ENCODE measurements around the gene BRIP1.
"Not testable (repeated sequence)": the region's sequence is repeated elsewhere in the genome, so short reads cannot be mapped to it uniquely, and the experiment has no call there.

Gene BRIP1

GRCh38 chr17:61723914-61724313, 139.4 kb downstream of the BRIP1 start:
- H3K27ac ChIP-seq (ENCODE audit: low read length) = no peak overlapping the region
- H3K27me3 ChIP-seq (ENCODE audit: low read depth, low read length) = no peaks in the 10 kb centered on the region
- no peak overlapping the region for H3K4me3 ChIP-seq (ENCODE audit: low read depth in 1 of 2, low read length in 2 of 2)
- H3K36me3 ChIP-seq (ENCODE audit: control insufficient read depth in 1 of 2, insufficient read depth in 2 of 2, low read length in 2 of 2) = no peaks in the 10 kb centered on the region
- peaks cover 0 to 3% of the 10 kb centered on the region in 2 donors for H3K9me3 ChIP-seq (ENCODE audit: control insufficient read depth in 1 of 2, low read length in 2 of 2)
- H3K4me1 ChIP-seq (ENCODE audit: control insufficient read depth in 1 of 2, insufficient read depth in 2 of 2, low read length in 2 of 2) = no peaks in the 10 kb centered on the region

DNA sequence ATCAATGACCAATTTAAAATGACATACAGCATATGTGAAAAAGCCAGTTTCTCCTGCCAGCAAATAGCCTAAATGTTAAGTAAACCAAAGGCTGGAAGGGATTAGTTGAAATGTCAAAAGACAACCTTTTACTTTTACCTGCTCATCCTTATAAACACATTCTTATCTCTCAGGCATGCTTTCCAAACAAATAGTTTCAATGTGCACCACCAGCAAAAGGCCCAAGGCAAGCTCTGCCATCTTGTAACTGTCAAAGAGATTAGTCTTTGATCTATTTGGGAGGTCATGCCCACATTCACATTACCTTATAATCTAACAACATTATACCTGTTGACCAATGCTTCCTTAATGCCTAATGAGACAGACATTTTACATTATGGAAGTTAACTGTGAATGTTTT, 140.1 kb downstream of the BRIP1 start:
- Histone ChIP-seq H3K4me1 (ENCODE audit: control insufficient read depth in 1 of 2, insufficient read depth in 2 of 2, low read length in 2 of 2) (no peaks in the 10 kb centered on the region), H3K36me3 (ENCODE audit: control insufficient read depth in 1 of 2, insufficient read depth in 2 of 2, low read length in 2 of 2) (no peaks in the 10 kb centered on the region), H3K27me3 (ENCODE audit: low read depth, low read length) (no peaks in the 10 kb centered on the region), H3K27ac (ENCODE audit: low read length) (no peak overlapping the region), H3K4me3 (ENCODE audit: low read depth in 1 of 2, low read length in 2 of 2) (no peak overlapping the region), H3K9me3 (ENCODE audit: control insufficient read depth in 1 of 2, low read length in 2 of 2) (peaks cover 0 to 10% of the 10 kb centered on the region in 2 donors)

- Histone ChIP-seq H3K27me3 (ENCODE audit: low read depth, low read length) (no peaks in the 10 kb centered on the region), H3K9me3 (ENCODE audit: control insufficient read depth in 1 of 2, low read length in 2 of 2) (peaks cover 0 to 13% of the 10 kb centered on the region in 2 donors), H3K27ac (ENCODE audit: low read length) (no peak overlapping the region), H3K4me1 (ENCODE audit: control insufficient read depth in 1 of 2, insufficient read depth in 2 of 2, low read length in 2 of 2) (no peaks in the 10 kb centered on the region), H3K4me3 (ENCODE audit: low read depth in 1 of 2, low read length in 2 of 2) (no peak overlapping the region), H3K36me3 (ENCODE audit: control insufficient read depth in 1 of 2, insufficient read depth in 2 of 2, low read length in 2 of 2) (no peaks in the 10 kb centered on the region)
Observed at GRCh38 chr17:61722398-61722797, 140.9 kb downstream of the BRIP1 start.

GRCh38 chr17:61720016-61720795, 143.1 kb downstream of the BRIP1 start:
- Histone ChIP-seq H3K36me3 (ENCODE audit: control insufficient read depth in 1 of 2, insufficient read depth in 2 of 2, low read length in 2 of 2) (no peaks in the 10 kb centered on the region), H3K4me3 (ENCODE audit: low read depth in 1 of 2, low read length in 2 of 2) (no peak overlapping the region), H3K4me1 (ENCODE audit: control insufficient read depth in 1 of 2, insufficient read depth in 2 of 2, low read length in 2 of 2) (no peaks in the 10 kb centered on the region), H3K27ac (ENCODE audit: low read length) (no peak overlapping the region), H3K9me3 (ENCODE audit: control insufficient read depth in 1 of 2, low read length in 2 of 2) (peaks cover 0 to 19% of the 10 kb centered on the region in 2 donors), H3K27me3 (ENCODE audit: low read depth, low read length) (no peaks in the 10 kb centered on the region)

DNA sequence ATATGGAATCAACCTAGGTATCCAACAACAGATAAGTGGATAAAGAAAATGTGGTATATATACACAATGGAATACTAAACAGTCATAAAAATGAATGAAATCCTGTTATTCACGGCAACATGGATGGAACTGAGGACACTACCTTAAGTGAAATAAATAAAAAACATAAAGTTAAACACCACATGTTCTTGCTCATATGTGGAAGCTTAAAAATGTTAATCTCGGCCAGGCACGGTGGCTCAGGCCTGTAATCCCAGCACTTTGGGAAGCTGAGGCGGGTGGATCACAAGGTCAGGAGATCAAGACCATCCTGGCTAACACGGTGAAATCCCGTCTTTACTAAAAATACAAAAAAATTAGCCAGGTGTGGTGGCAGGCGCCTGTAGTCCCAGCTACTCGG, 144.1 kb downstream of the BRIP1 start:
- H3K4me1 ChIP-seq (ENCODE audit: control insufficient read depth in 1 of 2, insufficient read depth in 2 of 2, low read length in 2 of 2); H3K36me3 ChIP-seq (ENCODE audit: control insufficient read depth in 1 of 2, insufficient read depth in 2 of 2, low read length in 2 of 2); H3K4me3 ChIP-seq (ENCODE audit: low read depth in 1 of 2, low read length in 2 of 2); H3K27me3 ChIP-seq (ENCODE audit: low read depth, low read length); H3K27ac ChIP-seq (ENCODE audit: low read length): not testable (repeated sequence)
- H3K9me3 ChIP-seq (ENCODE audit: control insufficient read depth in 1 of 2, low read length in 2 of 2) = peaks cover 0 to 19% of the 10 kb centered on the region in 2 donors

GRCh38 chr17:61718022-61718421, 145.3 kb downstream of the BRIP1 start:
- H3K27ac ChIP-seq (ENCODE audit: low read length) = no peak overlapping the region
- no peaks in the 10 kb centered on the region for H3K27me3 ChIP-seq (ENCODE audit: low read depth, low read length)
- peaks cover 0 to 19% of the 10 kb centered on the region in 2 donors for H3K9me3 ChIP-seq (ENCODE audit: control insufficient read depth in 1 of 2, low read length in 2 of 2)
- no peak overlapping the region for H3K4me3 ChIP-seq (ENCODE audit: low read depth in 1 of 2, low read length in 2 of 2)
- no peaks in the 10 kb centered on the region for H3K4me1 ChIP-seq (ENCODE audit: control insufficient read depth in 1 of 2, insufficient read depth in 2 of 2, low read length in 2 of 2)
- no peaks in the 10 kb centered on the region for H3K36me3 ChIP-seq (ENCODE audit: control insufficient read depth in 1 of 2, insufficient read depth in 2 of 2, low read length in 2 of 2)

- H3K27me3 ChIP-seq (ENCODE audit: low read depth, low read length) = no peaks in the 10 kb centered on the region
- peaks cover 0 to 19% of the 10 kb centered on the region in 2 donors for H3K9me3 ChIP-seq (ENCODE audit: control insufficient read depth in 1 of 2, low read length in 2 of 2)
- H3K4me1 ChIP-seq (ENCODE audit: control insufficient read depth in 1 of 2, insufficient read depth in 2 of 2, low read length in 2 of 2) = no peaks in the 10 kb centered on the region
- H3K36me3 ChIP-seq (ENCODE audit: control insufficient read depth in 1 of 2, insufficient read depth in 2 of 2, low read length in 2 of 2) = no peaks in the 10 kb centered on the region
- no peak overlapping the region for H3K4me3 ChIP-seq (ENCODE audit: low read depth in 1 of 2, low read length in 2 of 2)
- H3K27ac ChIP-seq (ENCODE audit: low read length) = no peak overlapping the region
Observed at GRCh38 chr17:61717352-61717751, 146.0 kb downstream of the BRIP1 start.

DNA sequence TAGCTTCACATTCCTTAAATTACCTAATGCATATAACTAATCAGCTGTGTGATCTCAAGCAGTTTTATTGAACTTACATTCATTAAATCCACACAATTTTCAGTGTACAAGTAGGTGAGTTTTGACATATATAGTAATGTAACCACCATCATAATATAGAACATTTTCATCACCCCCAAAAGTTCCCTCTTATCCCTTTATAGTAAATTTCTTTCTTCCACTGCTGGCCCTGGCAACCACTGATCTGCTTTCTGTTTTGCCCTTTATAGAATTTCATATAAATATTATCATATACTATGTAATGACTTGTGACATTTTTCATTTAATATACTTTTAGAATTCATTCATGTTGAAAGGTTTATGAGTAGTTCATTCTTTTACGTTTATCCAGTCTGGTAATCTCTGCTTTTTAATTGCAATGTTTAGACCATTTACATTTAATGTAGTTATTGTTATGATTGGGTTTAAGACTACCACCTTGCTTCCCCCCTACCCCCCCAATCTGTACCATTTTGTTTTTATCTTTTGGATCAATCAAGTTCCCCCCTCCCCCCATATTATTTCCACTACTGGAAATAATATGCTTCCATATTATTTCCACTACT, 147.0 kb downstream of the BRIP1 start:
- Histone ChIP-seq H3K9me3 (ENCODE audit: control insufficient read depth in 1 of 2, low read length in 2 of 2) (peaks cover 0 to 19% of the 10 kb centered on the region in 2 donors), H3K36me3 (ENCODE audit: control insufficient read depth in 1 of 2, insufficient read depth in 2 of 2, low read length in 2 of 2) (no peaks in the 10 kb centered on the region), H3K4me1 (ENCODE audit: control insufficient read depth in 1 of 2, insufficient read depth in 2 of 2, low read length in 2 of 2) (no peaks in the 10 kb centered on the region), H3K27me3 (ENCODE audit: low read depth, low read length) (no peaks in the 10 kb centered on the region), H3K27ac (ENCODE audit: low read length) (no peak overlapping the region), H3K4me3 (ENCODE audit: low read depth in 1 of 2, low read length in 2 of 2) (no peak overlapping the region)

- H3K27me3 ChIP-seq (ENCODE audit: low read depth, low read length) = no peaks in the 10 kb centered on the region
- no peaks in the 10 kb centered on the region for H3K4me1 ChIP-seq (ENCODE audit: control insufficient read depth in 1 of 2, insufficient read depth in 2 of 2, low read length in 2 of 2)
- H3K36me3 ChIP-seq (ENCODE audit: control insufficient read depth in 1 of 2, insufficient read depth in 2 of 2, low read length in 2 of 2) = no peaks in the 10 kb centered on the region
- peaks cover 0 to 19% of the 10 kb centered on the region in 2 donors for H3K9me3 ChIP-seq (ENCODE audit: control insufficient read depth in 1 of 2, low read length in 2 of 2)
- H3K4me3 ChIP-seq (ENCODE audit: low read depth in 1 of 2, low read length in 2 of 2) = no peak overlapping the region
- no peak overlapping the region for H3K27ac ChIP-seq (ENCODE audit: low read length)
Observed at GRCh38 chr17:61715348-61715747, 148.0 kb downstream of the BRIP1 start.

DNA sequence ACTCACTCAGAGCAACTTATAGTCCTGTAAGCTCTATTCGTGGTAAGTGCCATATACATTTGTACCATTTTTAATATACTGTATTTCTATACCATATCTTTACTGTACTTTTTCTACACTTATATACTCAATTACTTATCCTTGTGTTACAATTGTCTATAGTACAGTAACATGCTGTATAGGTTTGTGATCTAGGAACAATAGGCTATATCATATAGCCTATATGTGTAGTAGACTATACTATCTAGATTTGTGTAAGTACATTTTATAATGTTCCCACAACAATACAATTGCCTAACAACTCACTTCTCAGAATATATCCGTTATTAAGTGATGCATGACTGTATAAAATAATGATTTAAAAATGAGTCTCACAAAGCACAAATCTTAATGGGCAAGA, 149.0 kb downstream of the BRIP1 start:
- Histone ChIP-seq H3K9me3 (ENCODE audit: control insufficient read depth in 1 of 2, low read length in 2 of 2) (peaks cover 0 to 19% of the 10 kb centered on the region in 2 donors), H3K27ac (ENCODE audit: low read length) (no peak overlapping the region), H3K4me1 (ENCODE audit: control insufficient read depth in 1 of 2, insufficient read depth in 2 of 2, low read length in 2 of 2) (no peaks in the 10 kb centered on the region), H3K27me3 (ENCODE audit: low read depth, low read length) (no peaks in the 10 kb centered on the region), H3K36me3 (ENCODE audit: control insufficient read depth in 1 of 2, insufficient read depth in 2 of 2, low read length in 2 of 2) (no peaks in the 10 kb centered on the region), H3K4me3 (ENCODE audit: low read depth in 1 of 2, low read length in 2 of 2) (no peak overlapping the region)

DNA sequence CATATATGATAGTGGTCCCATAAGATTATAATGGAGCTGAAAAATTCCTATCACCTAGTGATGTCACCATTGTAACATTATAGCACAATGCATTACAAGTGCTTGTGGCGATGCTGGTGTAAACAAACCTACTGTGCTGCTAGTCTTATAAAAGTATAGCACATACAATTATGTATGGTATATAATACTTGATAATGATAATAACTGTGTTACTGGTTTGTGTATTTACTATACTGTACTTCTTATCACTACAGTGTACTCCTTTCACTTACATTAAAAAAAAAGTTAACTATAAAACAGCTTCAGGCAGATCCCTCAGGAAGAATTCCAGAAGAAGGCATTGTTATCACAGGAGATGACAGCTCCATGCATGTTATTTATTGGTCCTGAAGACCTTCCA, 150.3 kb downstream of the BRIP1 start:
- Histone ChIP-seq H3K27me3 (ENCODE audit: low read depth, low read length) (no peaks in the 10 kb centered on the region), H3K9me3 (ENCODE audit: control insufficient read depth in 1 of 2, low read length in 2 of 2) (peaks cover 0 to 8% of the 10 kb centered on the region in 2 donors), H3K36me3 (ENCODE audit: control insufficient read depth in 1 of 2, insufficient read depth in 2 of 2, low read length in 2 of 2) (no peaks in the 10 kb centered on the region), H3K4me1 (ENCODE audit: control insufficient read depth in 1 of 2, insufficient read depth in 2 of 2, low read length in 2 of 2) (no peaks in the 10 kb centered on the region), H3K27ac (ENCODE audit: low read length) (no peak overlapping the region), H3K4me3 (ENCODE audit: low read depth in 1 of 2, low read length in 2 of 2) (no peak overlapping the region)

Data from muscle layer of duodenum (tissue), 2 donors.